T47D (cell line): ENCODE results near the gene MEIOSIN.

ENCODE experiments used
- DNase-seq, 2 experiments: peaks; one replicate each; pipeline versions ENCODE4 v3.0.0 to v3.0.0-alpha.2; 2011 to 2012; ENCODE audit warnings: low read depth in 1 of 2, low spot score in 1 of 2
- JUND ChIP-seq: IDR thresholded peaks from 2 replicates; pipeline ENCODE4 v1.6.1; 2012; ENCODE audit warnings: low read depth
- in situ Hi-C: cut with HindIII; loops from 2 replicates; pipeline ENCODE4 v1.10.0; 2016; ENCODE audit warnings: low sequenced_read_pairs, low pct_unique_long_range_greater_than_20kb

The MEIOSIN gene

GRCh38 chr19:45770192-45771101 is 37.2 kb downstream of the MEIOSIN start:
- in situ Hi-C loops = no loop called here
- DNase-seq = peak; percentile 94 to 98
- TF ChIP-seq JUND = no peak

GRCh38 chr19:45771311-45771933 is 38.2 kb downstream of the MEIOSIN start:
- in situ Hi-C loops = no loop called here
- DNase-seq = no peak
- TF ChIP-seq JUND = no peak

GRCh38 chr19:45772130-45772840 is 39.0 kb downstream of the MEIOSIN start:
- TF ChIP-seq JUND = no peak
- no peak for DNase-seq
- in situ Hi-C loops = no loop called here

GRCh38 chr19:45772912-45773311 is 39.7 kb downstream of the MEIOSIN start:
- in situ Hi-C loops = no loop called here
- DNase-seq = no peak
- TF ChIP-seq JUND = no peak

- no peak for TF ChIP-seq JUND
- in situ Hi-C loops = no loop called here
- DNase-seq = no peak
These were observed 40.1 kb downstream of the MEIOSIN start for GRCh38 chr19:45773384-45773783.

GRCh38 chr19:45774765-45775164 is 41.5 kb downstream of the MEIOSIN start:
- in situ Hi-C loops = no loop called here
- peak in 1 of 2 experiments; percentile 35 for DNase-seq
- TF ChIP-seq JUND = no peak

- no peak for TF ChIP-seq JUND
- in situ Hi-C loops = no loop called here
- DNase-seq = no peak
These were observed 44.2 kb downstream of the MEIOSIN start for GRCh38 chr19:45777395-45777961.

- no peak for TF ChIP-seq JUND
- in situ Hi-C loops = no loop called here
- DNase-seq = no peak
These were observed 44.9 kb downstream of the MEIOSIN start for GRCh38 chr19:45778010-45778661.

GRCh38 chr19:45779231-45780145 is 46.2 kb downstream of the MEIOSIN start:
- in situ Hi-C loops = no loop called here
- peak; percentile 83 to 94 for DNase-seq
- no peak for TF ChIP-seq JUND

GRCh38 chr19:45780146-45780447 is 46.9 kb downstream of the MEIOSIN start:
- in situ Hi-C loops = no loop called here
- no peak for TF ChIP-seq JUND
- DNase-seq = no peak

- in situ Hi-C loops = no loop called here
- TF ChIP-seq JUND = no peak
- peak; percentile 63 to 73 for DNase-seq
These were observed 47.4 kb downstream of the MEIOSIN start for GRCh38 chr19:45780448-45781213.
